NCI-H2196 treated with DMSO at 0.1 percent for 48 hours (cell line): ENCODE results near the gene PRKAR1B.

Experiments
- DNase-seq: peaks from one replicate; lab custom pipeline; 2025; ENCODE audit not compliant: unreplicated experiment; lab: John Stamatoyannopoulos, UW

PRKAR1B gene

GRCh38 chr7:607938-608337, 119.1 kb downstream of the PRKAR1B start:
- DNase-seq, result no peak

- DNase-seq, result no peak
These were observed 121.2 kb downstream of the PRKAR1B start for GRCh38 chr7:605661-606450.

- no peak for DNase-seq
These were observed 122.1 kb downstream of the PRKAR1B start for GRCh38 chr7:604884-605531.

GRCh38 chr7:604001-604883, 122.8 kb downstream of the PRKAR1B start:
- no peak for DNase-seq

GRCh38 chr7:603152-603951, 123.7 kb downstream of the PRKAR1B start:
- no peak for DNase-seq

- no peak for DNase-seq
These were observed 124.5 kb downstream of the PRKAR1B start for GRCh38 chr7:602341-603141.

GRCh38 chr7:601595-602340, 125.3 kb downstream of the PRKAR1B start:
- no peak for DNase-seq

GRCh38 chr7:601036-601594, 126.0 kb downstream of the PRKAR1B start:
- no peak for DNase-seq

- no peak for DNase-seq
These were observed 126.7 kb downstream of the PRKAR1B start for GRCh38 chr7:600149-601035.

GRCh38 chr7:598899-599298, 128.2 kb downstream of the PRKAR1B start:
- DNase-seq, result no peak

- peak; percentile 38 for DNase-seq
These were observed 129.5 kb downstream of the PRKAR1B start for GRCh38 chr7:597348-598178.

- no peak for DNase-seq
These were observed 130.3 kb downstream of the PRKAR1B start for GRCh38 chr7:596819-597182.

- DNase-seq, result no peak
These were observed 130.8 kb downstream of the PRKAR1B start for GRCh38 chr7:596071-596818.

GRCh38 chr7:595621-596010, 131.5 kb downstream of the PRKAR1B start:
- DNase-seq, result no peak

GRCh38 chr7:594920-595620, 132.0 kb downstream of the PRKAR1B start:
- DNase-seq, result no peak
